HG03103 (cell line): ENCODE data around the gene LMOD1.
"Not testable (repeated sequence)": the region's sequence is repeated elsewhere in the genome, so short reads cannot be mapped to it uniquely, and the experiment has no call there.

ENCODE experiments used
- ATAC-seq: cut with Tn5 transposase; IDR thresholded peaks from one replicate; pipeline ENCODE4 v1.9.1; 2021; ENCODE audit warnings: low read depth; ENCODE audit not compliant: unreplicated experiment

The LMOD1 gene

DNA sequence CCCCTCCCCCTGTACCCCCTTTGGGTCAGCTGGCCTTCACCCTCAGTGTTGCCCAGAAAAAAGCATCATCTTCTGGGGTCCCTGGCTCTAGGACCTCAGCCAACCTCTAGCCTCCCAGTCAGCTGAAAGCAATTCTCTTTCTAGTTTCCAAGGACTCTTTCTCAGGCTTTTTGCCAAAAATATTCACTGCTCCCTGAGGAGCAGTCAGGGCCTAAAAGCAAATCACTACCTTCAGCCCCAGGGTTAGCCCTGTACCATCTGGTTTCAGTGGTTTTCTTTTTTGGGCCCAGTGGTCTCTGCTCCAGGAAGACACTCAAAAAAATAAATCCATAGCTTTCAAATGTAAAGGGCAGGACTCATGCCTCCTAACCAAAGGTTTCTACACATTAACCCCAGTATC, 3.1 kb upstream of the LMOD1 start:
- no peak for ATAC-seq

DNA sequence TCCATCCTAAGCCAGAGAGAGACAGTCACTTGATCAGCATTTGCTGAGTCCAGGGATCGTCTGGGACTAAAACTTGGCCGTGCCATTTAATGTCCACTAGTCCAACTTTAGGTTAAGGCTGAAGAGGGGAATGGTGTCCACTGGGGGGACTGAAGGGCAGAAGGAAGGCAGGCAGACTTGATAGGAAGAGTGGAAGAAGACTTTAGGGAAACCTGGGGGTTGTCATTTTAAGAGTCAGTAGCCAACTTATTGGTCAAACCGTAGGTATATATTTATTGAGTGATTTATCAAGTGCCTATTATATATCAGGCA, 1.3 kb upstream of the LMOD1 start:
- ATAC-seq, result no peak

DNA sequence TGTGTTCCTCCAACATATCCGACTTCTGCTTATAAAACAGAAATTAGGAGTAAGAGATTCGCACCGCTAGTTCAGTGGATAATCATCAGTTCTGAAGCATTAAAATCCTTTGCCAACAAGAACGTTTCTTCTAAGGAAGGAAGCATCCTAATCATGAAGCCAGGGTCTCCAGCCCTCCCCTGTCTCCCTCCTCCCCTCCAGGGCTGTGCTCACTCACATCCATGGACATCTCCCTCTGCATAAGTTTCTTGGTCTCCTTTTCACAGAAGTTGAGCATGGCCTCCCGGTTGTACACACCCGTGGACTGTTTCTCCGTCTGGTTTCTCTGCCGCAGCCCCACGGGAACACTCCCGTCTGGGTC, 505 bp downstream of the LMOD1 start:
- no peak for ATAC-seq

DNA sequence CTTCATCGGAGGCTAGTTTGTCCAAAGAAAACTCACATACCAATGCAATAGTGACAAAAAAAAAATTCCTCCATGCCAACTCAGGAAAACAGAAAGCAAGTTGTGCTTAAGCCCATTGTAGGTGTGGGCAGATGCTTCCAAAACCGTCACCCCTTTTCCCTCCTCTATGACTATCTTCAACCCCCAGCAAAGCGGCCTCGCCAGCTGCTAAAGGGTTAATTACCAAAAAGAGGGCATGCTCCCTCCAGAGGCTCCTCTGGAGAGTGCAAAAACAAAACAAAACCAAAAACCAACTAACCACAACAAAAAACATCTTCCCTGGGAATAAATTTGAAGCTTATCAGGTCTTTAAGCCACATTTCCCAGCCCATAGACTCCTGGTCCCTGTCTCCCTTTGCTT, 1.2 kb downstream of the LMOD1 start:
- ATAC-seq, result no peak

- no peak for ATAC-seq
These were observed 1.7 kb downstream of the LMOD1 start for GRCh38 chr1:201944639-201945038.

- ATAC-seq, result no peak
These were observed 2.3 kb downstream of the LMOD1 start for GRCh38 chr1:201944002-201944401.

DNA sequence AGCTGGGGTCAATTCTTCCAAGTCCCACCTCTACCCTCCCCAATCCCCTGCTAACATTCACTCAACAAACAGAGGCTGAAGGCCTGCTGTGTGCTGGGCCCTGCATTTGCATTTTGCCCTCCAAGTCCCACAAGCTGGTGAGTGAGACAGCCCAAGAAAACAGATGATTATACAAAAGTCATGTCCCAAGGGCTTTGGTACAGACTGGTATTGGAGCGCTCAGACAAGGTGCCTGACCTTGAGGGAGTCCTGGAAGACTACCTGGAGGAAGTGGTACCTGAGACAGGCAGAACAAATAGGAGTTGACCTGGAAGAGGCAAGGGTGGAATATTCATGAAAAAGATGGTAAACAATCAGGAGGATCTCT, 4.2 kb downstream of the LMOD1 start:
- no peak for ATAC-seq

DNA sequence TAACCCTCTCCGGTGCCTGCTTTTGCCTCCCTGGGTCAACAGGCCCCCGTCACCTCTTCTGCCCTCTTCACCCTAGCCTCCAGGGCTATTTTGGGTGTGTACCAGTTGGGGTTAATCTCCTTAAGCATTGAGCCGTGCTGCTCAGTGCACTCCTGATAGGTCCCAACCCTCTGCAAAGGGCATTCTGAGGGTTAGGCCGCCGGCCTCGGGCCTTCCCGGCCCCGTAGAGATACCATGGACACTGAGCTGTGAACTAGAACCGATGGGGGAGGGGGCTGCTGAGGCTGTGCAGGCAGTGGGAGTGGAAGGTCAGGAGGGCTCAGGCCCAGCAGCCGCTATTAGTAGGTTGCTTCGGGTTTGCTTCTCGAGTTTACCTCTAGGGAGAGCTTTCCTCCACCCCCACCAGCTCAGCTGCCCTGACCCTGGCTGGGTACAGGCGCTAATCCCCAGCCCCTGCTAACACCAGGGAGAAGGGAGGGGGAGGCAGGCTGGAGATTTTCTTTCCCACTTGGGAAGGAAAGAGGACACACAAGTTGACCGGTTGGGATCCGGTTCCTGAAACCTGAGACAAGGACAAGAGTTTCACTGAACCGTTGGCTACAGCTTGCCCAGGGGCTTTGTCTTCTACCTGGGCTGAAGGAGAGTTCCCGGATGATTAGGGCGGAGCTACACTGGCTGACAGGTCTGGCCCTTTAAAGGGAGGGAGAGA, 4.8 kb downstream of the LMOD1 start:
- no peak for ATAC-seq

DNA sequence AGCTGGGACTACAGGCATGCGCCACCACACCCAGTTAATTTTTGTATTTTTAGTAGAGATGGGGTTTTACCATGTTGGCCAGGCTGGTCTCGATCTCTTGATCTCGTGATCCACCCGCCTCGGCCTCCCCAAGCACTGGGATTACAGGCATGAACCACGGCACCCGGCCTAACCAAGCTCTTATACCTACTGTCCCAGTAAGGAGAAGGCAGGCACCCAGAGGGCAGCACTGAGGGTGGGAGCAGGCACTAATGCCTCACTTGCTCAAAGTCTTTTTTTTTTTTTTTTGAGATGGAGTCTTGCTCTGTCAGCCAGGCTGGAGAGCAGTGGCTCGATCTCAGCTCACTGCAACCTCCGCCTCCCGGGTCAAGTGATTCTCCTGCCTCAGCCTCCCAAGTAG, 6.0 kb downstream of the LMOD1 start:
- not testable (repeated sequence) for ATAC-seq

GRCh38 chr1:201939574-201939973, 6.8 kb downstream of the LMOD1 start:
- ATAC-seq, result no peak

GRCh38 chr1:201939148-201939547, 7.2 kb downstream of the LMOD1 start:
- ATAC-seq, result no peak

DNA sequence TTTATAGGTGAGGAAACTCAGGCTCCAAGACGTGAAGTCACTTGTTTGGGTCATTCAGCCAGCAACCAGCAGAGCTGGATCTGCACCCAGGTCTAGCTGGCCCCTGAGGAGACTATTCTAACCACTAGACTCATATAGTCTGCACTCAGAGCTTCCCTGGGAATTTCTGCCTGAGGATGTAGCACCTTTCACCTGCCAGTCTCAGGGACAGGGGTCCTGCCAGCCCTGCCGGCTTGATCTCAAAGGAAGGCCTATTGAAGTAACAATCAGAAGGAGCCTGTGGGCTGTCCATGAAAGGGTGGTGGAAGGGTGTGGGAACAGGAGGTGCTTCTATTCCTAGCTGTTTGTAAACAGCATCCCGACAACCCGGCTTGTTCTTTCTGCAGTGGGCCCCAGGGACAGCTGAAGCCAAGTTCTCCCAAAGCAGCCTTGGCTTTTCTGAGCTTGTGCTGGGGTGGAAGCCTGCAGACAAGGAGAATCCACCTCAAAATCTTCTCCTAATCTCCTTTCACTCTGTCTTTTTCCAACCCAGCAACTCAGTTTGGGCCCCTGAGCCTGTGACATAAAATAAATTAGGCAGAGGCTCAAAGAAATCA, 7.8 kb downstream of the LMOD1 start:
- ATAC-seq, result no peak

- ATAC-seq, result no peak
These were observed 8.6 kb downstream of the LMOD1 start for GRCh38 chr1:201937624-201938213.

DNA sequence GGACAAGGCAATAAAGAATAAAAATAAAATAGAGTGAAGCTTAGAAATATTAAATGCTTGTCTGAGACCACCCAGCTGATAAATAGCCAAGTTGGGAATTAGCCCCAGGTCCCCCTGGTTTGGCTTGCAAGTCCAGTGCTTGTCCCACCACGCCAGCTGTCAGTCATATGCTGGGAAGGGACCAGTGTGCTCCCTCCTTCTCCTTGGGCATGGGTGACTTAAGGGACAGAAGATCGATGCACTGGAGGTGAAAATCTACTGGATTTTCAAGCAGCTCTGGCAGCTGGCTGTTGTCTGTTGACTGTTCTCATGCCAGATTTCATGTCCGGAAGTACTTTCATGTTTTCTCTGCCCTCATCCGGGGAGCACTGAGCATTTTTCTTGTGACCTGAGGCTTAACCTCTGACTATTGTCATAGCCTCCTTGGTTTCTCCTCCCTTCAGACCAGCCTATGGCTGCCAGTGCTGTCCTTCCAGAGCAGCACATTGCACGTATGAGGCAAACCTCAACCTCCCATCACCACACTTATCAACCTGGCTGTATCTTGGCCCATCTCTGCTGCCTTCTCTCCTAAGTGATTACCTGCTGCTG, 12.4 kb downstream of the LMOD1 start:
- ATAC-seq, result no peak

GRCh38 chr1:201930803-201931202, 15.5 kb downstream of the LMOD1 start:
- no peak for ATAC-seq

DNA sequence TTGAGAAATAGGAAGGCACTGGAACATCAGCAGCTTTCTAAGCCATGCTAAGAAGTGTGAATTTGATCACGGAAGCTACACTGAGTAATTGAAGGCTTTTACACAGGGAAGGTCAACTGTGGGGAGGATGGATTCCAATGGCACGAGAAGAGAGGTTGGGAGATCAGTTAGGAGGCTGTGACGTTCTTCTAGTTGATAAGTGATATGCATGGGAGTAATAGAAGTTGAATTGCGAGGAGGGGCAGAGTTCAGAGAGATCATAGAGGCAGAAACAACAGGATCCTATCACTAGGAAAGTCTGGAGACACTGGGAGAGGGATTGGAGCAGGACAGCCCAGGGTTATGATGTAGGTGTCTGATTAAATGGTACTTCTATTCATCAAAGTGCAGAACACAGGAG, 16.2 kb downstream of the LMOD1 start:
- ATAC-seq, result no peak

DNA sequence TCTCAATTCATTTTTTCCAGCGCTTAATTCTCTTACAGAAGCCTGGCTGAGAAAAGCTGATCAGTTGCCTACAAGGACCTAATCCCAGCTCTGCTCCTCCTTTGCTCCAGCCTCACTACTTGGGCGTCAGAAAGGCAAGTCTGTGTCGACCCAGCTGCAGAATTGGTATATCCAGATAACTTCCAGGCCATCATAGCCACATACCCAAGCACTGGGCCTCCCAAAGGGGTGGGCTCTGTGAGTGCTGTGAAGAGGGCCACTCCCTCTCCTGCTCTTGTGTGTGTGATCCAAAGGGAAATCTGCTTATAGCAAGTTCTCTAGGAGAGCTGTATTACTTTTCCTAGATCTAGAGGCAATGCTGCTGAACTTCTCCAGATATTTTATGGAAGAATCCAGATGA, 18.1 kb downstream of the LMOD1 start:
- no peak for ATAC-seq

- ATAC-seq, result no peak
These were observed 20.2 kb downstream of the LMOD1 start for GRCh38 chr1:201925981-201926645.

- no peak for ATAC-seq
These were observed 21.1 kb downstream of the LMOD1 start for GRCh38 chr1:201925301-201925567.

DNA sequence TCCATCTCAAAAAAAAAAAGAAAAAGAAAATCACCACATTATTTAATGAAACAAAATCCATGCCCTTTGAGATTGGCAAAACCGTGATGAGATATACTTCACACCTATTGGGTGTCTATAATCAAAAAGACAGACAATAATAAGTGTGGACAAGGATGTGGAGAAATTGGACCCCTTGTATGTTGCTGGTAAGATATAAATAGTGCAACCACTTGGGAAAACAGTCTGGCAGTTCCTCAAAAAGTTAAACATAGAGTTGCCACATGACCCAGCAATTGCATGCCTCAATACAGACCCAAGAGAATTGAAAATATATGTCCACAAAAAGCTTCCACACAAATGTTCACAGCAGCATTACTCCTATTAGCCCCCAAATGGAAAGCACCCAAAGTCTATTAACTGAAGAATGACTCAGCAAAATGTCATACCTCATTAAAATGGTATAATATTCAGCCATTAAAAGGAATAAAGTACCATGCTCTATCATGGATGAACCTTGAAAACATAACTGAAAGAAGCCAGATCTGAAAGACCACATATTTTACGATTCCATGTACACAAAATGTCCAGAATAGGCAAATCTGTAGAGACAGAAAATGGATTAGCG, 24.3 kb downstream of the LMOD1 start:
- ATAC-seq, result no peak

- no peak for ATAC-seq
These were observed 28.0 kb downstream of the LMOD1 start for GRCh38 chr1:201918343-201918742.
